BJ (cell line): ENCODE measurements around the gene GNG12. TPM values are rescaled to one million over a fixed set of nuclear protein-coding genes. Genes with fewer than 3 reads are reported as not detected.

Experiments used
- CTCF ChIA-PET: fragments of 350-600 bp; formaldehyde crosslinking; extraction: SDS; loops from one replicate; lab custom pipeline; 2021; ENCODE audit warnings: antibody characterized with exemption, inconsistent platforms; lab: Yijun Ruan, JAX
- POLR2A ChIA-PET: fragments of 300-600 bp; sonication (Branson Sonifier 250); formaldehyde crosslinking; extraction: SDS; loops from one replicate; lab custom pipeline; 2021; ENCODE audit warnings: antibody characterized with exemption; lab: Charles Lee
- DNase-seq: peaks from one replicate; pipeline ENCODE4 v3.0.0-alpha.2; 2011; ENCODE audit warnings: low read depth
- H3K27me3 ChIP-seq: 2 replicates; pipeline ENCODE4 v1.6.0; 2011; ENCODE audit warnings: low read length; ENCODE audit not compliant: control insufficient read depth, insufficient read depth
- H3K36me3 ChIP-seq: 2 replicates; pipeline ENCODE4 v1.5.1; 2011; ENCODE audit warnings: low read length; ENCODE audit not compliant: control insufficient read depth, insufficient read depth
- H3K4me3 ChIP-seq: 2 replicates; pipeline ENCODE4 v1.5.1; 2011; ENCODE audit warnings: low read depth, mild to moderate bottlenecking, control low read depth, low read length
- polyA plus RNA-seq: library from polyadenylated mRNA; depleted of rRNA; stranded (reverse); fragments of >200 nt; gene quantifications from 2 replicates; pipeline ENCODE4 v1.2.3, GENCODE V29; 2011
- TF ChIP-seq, protein P1 (sequence below): IDR thresholded peaks from 2 replicates; pipeline ENCODE4 v1.5.1; 2011; ENCODE audit warnings: low read depth, mild to moderate bottlenecking, control low read depth, inconsistent platforms, low read length, moderate library complexity; ENCODE audit not compliant: insufficient read depth

Gene GNG12
- polyA plus RNA-seq, 1 experiment: 99.6 TPM

DNA sequence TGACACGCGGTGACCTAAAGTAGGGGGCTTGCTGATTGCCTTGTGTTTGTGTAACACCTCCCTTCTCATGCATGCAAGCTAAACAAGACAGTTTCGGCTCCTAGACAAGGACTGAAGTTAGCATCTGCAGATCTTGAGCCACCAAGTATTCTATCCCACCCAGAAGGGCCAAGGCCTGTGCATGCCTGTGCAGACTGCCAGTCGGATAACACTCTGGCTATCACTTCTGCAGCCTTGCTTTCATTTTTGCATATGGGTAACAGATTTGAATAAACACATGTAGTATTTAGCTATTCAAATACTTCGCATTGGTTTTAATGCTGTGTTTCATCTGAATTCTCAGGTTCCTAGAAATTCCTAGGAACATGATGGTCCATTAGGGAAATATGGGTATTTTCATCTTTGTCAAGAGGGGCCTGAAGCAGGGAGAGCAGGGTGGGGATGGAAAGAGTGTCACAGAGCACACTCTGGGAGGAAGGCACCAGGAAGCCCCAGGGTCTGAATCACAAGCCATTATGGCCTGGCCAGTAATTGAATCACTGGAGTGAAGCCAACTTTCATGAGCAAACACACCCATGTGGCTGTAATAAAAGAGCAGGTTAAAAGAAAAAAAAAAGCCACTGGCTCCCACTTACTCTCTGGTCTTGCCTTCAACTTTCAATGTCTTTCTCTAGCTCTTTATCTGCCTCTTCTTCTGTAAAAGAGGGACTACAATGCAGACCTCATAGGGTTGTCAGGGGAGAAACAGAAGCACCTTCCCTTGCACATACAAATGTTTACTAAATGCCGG is 120.0 kb downstream of the GNG12 start:
- H3K36me3 ChIP-seq: no peaks in the 10 kb centered on the region
- POLR2A ChIA-PET: no interaction called here
- no peak overlapping the region for H3K4me3 ChIP-seq
- TF ChIP-seq, protein P1, sequence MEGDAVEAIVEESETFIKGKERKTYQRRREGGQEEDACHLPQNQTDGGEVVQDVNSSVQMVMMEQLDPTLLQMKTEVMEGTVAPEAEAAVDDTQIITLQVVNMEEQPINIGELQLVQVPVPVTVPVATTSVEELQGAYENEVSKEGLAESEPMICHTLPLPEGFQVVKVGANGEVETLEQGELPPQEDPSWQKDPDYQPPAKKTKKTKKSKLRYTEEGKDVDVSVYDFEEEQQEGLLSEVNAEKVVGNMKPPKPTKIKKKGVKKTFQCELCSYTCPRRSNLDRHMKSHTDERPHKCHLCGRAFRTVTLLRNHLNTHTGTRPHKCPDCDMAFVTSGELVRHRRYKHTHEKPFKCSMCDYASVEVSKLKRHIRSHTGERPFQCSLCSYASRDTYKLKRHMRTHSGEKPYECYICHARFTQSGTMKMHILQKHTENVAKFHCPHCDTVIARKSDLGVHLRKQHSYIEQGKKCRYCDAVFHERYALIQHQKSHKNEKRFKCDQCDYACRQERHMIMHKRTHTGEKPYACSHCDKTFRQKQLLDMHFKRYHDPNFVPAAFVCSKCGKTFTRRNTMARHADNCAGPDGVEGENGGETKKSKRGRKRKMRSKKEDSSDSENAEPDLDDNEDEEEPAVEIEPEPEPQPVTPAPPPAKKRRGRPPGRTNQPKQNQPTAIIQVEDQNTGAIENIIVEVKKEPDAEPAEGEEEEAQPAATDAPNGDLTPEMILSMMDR: no peak
- H3K27me3 ChIP-seq: no peaks in the 10 kb centered on the region
- CTCF ChIA-PET: interaction anchor here (0.7 to 1.9 kb wide), 4 partner anchors 47 to 1091 kb away, joined by 3 to 4 read pairs (median 4); no protein-coding TSS in a partner anchor
- peak; percentile 71 for DNase-seq

DNA sequence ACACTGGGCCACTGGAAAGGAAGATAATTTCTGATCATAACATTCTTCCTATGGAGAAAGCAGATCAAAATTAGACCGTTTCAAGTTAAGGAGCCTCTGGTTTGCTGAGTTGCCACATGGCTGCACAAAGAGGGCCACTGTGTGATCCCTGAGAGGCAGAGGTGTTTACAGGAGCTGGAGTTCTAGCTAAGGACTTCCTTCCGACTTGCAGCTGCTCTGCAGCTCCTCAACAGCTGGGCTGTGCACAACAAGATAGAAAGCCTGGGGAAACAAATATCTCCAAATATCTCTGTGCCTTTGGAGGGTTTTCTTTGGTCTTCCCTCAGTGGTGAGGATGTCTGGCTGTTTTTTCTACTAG is 121.4 kb downstream of the GNG12 start:
- H3K36me3 ChIP-seq: no peaks in the 10 kb centered on the region
- H3K4me3 ChIP-seq: no peak overlapping the region
- no peak for DNase-seq
- ChIA-PET CTCF (interaction anchor here (0.6 to 1.9 kb wide), 4 partner anchors 9 to 176 kb away, joined by 3 to 5 read pairs (median 4); no protein-coding TSS in a partner anchor), POLR2A (no interaction called here)
- TF ChIP-seq, protein P1: no peak
- no peaks in the 10 kb centered on the region for H3K27me3 ChIP-seq

DNA sequence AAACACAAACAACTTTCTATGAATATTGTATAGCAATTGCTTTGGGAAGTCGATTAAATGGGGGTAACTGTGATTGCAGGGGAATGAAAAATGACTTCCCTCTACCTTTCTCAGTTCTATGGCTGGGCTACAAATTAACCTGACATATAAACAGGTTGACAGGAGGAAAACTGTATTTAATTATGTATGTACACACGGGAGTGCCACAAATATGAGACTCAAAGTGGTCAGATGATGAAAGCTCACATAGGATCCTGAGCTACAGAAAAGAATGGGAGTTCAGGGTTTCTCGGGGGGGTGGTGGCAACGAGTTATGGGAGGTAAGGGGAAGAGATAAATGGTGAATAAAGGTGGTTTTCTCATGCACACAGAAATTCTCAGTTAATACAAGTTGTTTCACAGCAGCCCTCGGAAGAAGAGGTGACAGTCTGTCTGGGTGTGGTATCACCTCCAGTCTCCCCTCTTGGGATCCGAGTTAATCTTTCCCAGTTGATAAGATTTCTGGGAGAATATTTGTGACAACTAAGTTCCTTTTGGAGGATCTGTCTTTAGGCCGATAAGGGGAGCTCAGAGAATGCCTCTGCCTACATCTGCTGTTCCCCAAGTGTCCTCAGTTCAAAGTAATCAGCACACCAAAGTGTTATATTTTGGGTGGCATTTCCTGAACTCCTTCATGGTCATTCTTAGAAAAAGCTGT is 122.0 kb downstream of the GNG12 start:
- TF ChIP-seq, protein P1: no peak
- ChIA-PET POLR2A (no interaction called here), CTCF (interaction anchor here (0.6 to 1.9 kb wide), 5 partner anchors 10 to 312 kb away, joined by 3 to 5 read pairs (median 4); no protein-coding TSS in a partner anchor)
- H3K4me3 ChIP-seq: no peak overlapping the region
- no peaks in the 10 kb centered on the region for H3K27me3 ChIP-seq
- H3K36me3 ChIP-seq: no peaks in the 10 kb centered on the region
- no peak for DNase-seq

DNA sequence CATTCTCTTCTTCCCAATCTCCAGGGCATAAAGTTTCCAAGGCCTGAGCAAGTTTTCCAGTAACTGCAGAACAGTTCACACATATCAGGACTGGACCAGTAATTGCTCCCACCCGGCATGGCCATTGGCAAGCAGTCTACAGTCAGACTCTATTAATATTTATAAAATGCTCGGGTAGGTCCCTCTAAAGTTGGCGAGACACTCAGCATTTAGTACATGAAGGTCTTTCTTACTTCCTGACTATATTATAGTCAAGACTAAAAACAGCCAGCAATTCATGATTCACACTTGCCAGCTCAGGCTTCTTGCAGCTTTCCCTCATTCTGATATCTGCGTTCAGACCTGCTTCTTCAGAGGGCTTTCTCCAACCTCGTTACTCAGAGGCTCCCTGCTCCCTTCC is 122.8 kb downstream of the GNG12 start:
- Histone ChIP-seq H3K27me3 (no peaks in the 10 kb centered on the region), H3K4me3 (no peak overlapping the region)
- POLR2A ChIA-PET: interaction anchor here (0.6 kb wide), 1 partner anchor 55 kb away, joined by 3 read pairs; no protein-coding TSS in a partner anchor

DNA sequence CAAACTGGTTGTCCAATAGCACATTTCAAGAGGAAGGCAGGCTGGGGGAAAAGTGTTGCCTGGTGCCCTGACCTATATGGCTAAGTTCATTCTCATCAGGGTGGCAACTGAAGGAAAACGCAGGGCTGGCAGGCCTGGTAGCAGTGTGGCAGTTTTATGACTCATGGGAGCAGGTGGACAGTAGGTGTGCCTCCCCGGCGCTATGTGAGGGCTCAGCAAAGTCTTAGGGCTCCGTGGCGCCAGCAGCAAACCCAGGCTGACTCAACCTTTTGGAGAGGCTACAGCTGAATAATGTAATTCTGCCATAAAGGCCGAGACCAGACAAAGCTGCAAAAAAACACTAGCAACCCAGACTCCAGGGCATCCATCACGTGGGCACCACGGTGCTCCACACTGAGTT is 124.7 kb downstream of the GNG12 start:
- TF ChIP-seq, protein P1: no peak
- POLR2A ChIA-PET: no interaction called here
- Histone ChIP-seq H3K27me3 (no peaks in the 10 kb centered on the region), H3K36me3 (peaks cover 7% of the 10 kb centered on the region), H3K4me3 (no peak overlapping the region)
- no peak for DNase-seq
- CTCF ChIA-PET: no interaction called here

More for the DNA sequence above, 122.8 kb downstream of the GNG12 start:
- no peaks in the 10 kb centered on the region for H3K36me3 ChIP-seq
- DNase-seq: no peak
- CTCF ChIA-PET: interaction anchor here (1.0 kb wide), 1 partner anchor 50 kb away, joined by 5 read pairs; no protein-coding TSS in a partner anchor
- TF ChIP-seq, protein P1: no peak
